AG20443 (cell line): ENCODE results near the gene PLD6.
"Not testable (repeated sequence)": the region's sequence is repeated elsewhere in the genome, so short reads cannot be mapped to it uniquely, and the experiment has no call there.

Source experiments
- DNase-seq: peaks from one replicate; pipeline ENCODE4 v3.0.0; 2012; ENCODE audit warnings: low spot score, mixed read lengths

PLD6 gene

DNA sequence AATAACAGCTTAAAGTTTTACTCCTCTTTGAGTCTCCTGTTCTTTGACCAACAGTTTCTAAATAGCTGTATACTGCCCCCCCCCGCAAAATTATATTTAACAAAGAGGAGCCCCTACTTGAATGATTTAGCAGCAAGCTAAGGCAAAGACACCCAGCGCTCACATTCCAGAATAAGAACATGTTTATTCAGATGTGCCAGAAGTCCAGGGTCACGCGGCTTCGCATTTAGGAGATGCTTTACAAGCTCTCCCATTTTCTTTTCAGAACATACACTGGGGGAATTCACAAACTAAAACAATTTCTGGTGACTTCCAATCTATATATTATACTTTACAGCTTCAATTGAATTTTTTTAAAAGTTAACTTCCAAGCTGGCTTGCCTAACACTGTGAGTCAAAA is 5.3 kb downstream of the PLD6 start:
- DNase-seq = no peak

DNA sequence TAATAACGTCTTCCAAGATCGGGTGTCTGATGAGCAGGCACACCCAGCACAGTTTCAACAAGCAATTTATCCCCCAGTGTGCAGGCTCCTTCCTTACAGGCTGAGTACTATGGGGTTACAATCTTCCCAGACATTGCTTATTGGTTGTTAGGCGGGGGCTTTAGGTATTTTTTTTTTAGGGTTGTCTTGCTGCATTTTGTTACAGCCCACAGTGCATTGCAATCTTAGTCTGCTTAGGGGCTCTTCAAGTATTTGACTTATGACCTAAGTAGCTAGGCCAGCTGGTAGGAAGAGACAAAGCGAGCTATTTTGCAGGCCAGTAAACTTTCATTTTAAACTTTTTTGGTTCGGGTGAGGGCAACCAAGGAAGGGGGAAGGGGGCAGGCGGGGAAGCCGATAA is 5.8 kb downstream of the PLD6 start:
- DNase-seq = no peak

DNA sequence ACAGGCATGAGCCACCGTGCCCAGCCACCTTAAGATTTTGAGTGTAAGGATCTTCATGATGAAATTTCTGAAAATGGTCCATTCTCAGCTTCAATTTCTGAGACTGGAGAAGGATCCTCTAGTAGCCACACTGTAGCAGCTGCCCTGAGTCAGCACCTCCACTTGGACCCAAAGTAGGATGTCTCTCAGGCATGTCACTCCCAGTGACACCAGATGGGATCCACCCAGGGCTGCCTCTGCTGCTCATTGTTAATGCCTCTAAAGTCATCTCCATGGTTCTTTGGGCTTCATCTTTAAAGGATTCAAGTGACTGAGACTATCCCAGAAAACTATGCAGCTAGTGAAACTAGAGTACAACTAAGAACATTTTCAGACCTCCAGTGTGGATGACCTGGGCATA is 7.9 kb downstream of the PLD6 start:
- DNase-seq = no peak

DNA sequence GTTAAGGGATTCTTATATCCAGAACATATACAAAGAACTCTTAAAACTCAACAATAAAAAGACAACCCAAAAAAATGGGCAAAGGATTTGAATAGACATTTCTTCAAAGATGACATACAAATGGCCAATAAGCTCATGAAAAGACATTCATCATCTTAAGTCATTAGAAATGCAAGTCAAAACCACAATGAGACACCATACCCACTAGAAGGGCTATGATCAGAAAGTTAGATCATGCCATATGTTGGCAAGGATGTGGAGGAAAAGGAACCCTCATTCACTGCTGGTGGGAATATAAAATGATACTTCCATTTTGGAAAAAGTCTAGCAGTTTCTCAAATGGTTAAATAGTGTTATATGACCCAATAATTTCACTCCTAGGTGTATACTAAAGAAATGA is 9.4 kb downstream of the PLD6 start:
- DNase-seq = no peak

DNA sequence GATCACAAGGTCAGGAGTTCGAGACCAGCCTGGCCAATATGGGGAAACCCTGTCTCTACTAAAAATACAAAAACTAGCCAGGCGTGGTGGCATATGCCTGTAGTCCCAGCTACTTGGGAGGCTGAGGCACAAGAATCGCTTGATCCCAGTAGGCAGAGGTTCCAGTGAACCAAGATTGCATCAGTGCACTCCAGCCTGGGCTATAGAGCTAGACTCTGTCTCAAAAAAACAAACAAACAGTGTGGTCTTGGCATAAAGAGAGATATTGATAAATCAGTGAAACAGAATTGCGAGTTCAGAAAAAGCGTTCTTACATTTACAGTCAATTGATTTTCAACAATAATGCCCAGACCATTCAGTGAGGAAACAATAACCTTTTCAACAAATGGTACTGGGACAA is 10.7 kb downstream of the PLD6 start:
- not testable (repeated sequence) for DNase-seq

DNA sequence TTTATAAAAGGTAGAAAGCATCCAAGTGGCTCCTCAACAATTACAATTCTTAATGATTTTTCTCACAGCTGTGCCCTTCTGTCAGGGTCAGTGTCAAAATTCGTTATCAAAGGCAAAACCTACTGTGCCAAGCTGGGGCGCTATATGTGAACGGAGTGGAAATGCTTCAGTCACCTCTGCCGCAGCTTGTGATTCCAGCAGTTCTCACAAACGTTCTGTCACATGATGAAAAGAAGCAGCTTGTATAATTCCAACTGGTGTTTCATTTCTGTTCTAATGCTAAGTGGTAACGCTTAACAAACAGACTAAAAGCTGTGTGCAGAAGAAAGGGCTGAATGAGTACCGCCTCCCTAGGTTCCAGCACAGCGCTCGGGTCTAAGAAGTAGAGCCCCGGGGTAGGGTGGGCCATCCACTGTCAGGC is 14.2 kb downstream of the PLD6 start:
- DNase-seq = no peak

DNA sequence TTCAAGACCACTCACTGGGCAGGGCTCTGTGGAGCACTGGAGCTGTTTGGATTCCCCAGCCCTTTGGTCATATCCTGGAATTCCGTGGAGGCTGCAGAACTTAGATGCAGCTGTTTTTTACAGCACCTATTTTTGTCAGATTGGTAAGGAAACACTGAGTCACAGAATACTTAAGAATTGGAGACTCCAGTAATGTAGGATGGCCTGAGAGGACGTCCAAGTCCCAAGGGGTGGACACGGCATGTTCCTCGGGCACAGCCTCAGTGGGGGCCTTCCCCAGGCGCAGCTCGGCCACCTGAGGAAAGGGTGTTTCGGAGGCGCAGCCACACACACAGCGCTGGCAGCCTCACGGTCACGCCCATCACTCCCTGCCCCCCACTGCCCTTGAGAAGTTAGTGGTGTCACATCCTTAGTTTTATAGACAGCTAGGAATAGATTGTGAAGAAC is 14.8 kb downstream of the PLD6 start:
- DNase-seq = peak; percentile 81

DNA sequence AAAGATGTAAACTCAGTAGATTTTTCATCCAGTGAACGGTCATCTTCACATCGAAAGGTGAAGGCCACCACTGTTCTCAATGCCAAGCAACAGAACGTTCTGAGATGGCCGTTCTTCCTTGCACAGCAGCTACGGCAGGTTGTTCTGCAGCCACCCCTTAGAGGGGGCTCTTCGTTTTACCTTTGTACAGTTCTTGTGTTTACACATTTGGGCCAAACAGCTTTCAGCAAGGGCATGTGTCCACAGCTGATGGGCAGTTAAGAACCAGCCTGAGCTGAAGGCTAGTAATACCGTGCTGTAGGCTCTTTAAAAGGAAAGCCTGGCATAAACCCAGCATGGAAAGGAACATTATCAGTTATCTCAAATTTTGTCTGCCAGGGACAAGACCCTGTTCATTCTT is 15.9 kb downstream of the PLD6 start:
- no peak for DNase-seq

DNA sequence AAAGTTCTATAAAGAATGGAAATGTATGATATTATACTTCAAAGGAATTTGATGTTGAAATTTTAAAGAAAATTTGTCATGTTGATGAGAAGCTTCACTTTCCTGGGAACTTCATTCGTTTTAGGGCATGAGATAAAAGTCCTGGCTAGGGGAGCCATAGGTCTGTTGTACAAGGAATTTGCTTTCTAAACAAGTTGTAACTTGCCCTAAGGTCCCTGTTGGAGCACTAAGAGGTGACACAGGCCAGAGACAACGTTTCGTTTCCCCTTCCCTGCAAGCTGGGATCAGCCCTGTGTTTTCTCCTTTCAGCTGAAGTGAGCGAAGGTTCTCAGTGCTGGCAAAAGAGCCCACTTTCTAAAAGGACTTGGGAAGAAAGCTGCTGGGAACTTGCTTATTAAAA is 16.6 kb downstream of the PLD6 start:
- no peak for DNase-seq

DNA sequence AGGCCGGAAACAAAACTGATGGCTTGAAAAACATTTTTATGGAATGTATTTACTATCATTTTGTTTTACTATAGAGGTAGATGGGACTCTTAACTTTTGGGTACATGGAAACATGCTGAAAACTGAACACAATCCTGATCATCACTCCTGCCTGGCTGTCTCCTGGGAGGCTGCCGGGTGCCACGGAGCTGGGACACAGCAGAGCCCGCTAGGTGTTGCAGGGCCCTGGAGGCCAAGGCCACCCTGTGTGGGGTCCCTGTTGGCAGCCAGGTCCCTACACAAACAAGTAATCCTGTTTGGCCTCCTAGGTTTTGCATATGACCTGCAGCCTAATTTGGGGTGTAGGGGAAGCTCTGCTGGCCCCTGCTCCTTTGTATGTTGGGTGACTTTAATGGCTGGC is 17.5 kb downstream of the PLD6 start:
- DNase-seq = no peak

DNA sequence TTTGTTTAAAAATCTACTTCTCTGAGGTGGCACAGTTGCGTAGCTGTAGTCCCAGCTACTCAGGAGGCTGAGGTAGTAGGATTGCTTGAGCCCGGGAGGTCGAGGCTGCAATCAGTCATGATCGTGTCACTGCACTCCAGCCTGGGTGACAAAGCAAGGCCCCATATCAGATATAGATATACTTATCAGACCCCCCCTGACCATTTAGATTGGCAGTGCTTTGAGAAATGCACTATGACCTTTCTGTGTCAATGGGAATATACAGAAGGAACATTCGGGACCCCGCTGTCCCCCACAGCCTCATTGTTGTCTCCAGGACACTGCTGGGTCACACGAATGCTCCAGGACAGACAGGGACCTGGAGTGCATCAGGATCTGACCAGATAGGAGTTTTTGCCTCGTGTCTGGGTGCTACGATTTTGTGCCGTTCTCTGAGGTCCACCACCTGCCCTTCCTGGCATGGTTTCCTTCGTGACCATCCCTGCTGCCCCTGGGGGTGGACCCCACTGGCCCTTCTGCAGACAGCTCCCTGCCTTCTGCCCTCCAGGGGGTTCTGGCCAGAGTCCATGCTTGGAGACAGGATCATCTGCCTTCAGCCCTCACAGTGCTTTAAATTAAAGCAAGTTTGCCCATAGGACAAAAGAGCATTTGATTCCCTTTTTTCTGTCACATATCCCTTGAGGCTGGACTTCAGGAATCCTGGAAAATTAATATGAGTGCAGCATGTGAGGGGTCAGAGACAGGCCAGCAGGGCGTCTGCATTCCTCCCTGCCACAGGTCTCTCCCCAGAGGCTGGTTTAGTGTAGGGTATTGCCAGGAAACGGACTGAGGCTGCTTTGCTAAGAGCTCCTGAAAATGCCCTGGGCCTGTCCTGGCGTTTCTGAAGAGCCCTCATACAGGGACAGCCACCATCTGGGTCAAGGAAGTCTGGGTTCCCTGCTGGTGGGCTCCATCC is 19.3 kb downstream of the PLD6 start:
- no peak for DNase-seq

DNA sequence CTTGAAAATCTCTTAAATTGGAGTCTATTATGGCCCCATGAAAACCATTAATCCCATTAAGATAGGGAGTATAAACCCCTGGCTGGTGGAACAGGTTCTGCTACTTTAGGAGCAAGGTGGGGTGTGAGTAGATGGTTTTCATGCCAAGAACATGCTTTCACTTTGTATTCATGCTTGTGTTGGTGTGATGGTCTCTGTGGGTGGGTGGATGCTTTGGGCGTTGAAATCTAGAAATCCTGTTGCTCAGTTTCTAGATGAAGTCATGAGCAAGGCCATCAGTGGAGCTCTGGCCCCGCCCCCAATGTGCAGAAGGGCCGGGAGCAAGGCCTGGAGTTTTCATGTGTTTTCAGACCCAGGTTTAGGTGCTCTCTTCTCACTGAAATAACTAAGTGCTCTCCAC is 20.1 kb downstream of the PLD6 start:
- DNase-seq = no peak

DNA sequence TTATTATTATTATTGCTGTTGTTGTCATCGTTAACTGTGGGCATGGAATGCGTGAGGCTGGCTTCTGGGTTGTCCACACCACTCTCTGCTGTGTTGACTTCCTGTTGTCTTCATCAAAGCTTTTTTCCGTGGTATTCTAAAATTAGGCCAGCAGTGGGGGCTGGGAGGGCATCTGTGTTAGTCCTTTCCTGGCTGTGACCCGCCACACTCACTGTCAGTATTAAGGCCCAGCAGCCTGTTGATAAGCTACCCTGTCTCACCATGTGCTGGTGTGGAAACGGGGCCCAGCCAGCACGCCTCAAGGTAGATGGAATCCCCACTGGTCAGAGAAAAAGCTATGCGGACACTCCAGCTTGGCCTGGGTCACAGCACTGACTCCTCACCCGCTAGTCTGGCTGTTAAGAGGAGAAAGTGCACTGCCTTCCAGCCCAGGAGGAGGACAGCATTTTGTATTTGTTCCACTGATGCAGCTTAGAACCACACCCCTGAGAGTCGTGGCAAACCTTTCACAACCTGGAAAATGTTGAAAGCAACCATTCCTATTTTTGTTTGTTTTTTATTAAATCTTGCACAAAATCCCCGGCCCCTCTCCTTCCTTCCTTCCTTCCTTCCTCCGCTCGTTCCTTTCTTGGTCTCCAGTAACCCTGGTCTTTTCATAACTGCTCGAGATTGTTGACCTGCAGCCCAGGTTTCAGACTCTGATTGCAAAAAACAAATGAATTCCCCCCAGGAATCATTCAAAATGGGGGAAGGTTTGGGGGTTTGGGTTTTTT is 21.0 kb downstream of the PLD6 start:
- DNase-seq = not testable (repeated sequence)

DNA sequence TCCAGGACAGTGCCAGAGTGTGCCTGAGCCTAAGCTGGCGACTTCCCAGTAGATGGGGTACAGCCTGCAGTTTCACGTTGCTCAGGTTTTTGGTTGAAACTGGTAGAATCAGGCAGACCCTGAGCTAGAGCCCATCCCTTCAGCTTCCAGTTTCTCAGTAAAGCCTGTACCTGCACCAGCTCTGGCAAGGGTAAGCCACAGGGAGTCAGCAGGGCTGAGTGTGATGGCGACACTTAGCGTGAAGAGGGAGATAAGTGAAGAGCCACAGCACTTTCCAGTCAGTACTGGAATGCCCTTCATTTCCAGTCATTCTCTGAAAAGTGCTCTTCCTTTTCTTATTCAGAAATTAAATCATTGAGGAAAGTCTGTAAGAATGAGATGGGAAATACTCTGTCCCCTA is 22.4 kb downstream of the PLD6 start:
- no peak for DNase-seq

DNA sequence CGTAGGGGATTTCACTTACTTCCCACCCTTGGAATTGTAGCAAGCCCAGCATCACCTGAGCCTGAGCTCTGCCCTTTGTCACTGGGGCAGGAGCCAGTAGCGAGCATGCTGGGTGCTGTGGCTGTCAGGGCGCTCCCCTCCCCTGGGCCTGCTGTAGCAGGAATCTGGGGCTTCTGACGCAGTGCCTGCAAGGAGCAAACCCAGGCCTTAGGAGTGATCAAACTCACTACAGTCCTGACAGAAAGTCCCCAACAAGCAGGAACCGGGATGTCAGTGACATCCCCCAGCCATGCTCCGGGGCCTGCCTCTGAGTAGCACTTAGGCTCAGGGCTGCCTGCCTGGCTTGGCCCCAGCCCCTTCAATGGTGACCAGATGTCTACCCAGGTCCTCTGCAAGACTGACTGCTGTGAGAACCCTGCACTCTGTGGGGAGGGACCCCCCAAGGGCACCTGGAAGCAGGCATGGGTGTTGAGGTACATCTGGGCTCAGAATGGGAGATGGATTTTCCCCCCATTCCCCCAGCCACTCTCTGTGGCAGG is 23.5 kb downstream of the PLD6 start:
- DNase-seq = no peak

DNA sequence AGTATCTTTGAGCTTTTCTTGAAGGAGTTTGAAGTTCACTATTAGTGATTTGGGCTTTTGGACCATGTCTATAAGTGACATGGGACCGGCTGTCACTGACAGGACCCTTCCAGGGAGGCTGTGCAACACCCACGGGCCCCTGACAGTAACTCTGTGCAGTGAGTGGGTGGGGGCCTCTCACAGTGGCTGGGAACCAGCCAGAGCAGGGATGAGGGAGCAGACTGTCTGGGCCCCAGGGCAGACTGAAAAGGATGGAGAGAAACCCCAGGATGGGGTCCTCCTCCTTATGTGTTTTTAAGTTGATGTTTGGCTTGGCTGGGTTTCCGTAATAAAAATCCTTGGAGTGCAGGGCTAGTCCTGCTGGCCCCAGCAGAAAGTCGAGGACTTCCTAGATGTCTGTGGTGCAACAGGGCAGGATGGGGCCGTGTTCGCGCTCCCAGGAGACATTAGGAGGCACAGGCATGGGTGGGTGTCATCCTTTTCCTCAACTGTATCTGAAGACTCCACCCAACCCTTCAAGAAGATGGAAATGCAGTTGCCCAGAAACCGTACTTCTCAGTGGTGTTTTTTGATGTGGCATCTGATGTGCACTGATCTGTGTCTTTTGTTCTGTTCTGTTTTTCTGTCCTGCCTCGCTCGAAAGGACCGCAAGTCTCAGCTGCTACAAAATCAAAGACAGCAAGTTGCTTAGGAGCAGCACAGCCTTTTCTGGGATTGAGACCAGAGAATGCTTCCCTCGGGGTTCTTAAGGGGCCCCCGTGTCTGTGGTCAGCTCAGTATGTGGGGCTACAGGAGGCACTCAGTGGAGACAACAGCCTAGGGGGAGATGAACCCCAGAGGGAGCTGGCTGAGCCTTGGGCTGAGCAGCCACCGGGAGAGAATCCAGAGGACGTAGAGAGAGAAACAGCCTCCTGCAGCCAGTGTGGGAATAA is 24.2 kb downstream of the PLD6 start:
- DNase-seq = no peak

DNA sequence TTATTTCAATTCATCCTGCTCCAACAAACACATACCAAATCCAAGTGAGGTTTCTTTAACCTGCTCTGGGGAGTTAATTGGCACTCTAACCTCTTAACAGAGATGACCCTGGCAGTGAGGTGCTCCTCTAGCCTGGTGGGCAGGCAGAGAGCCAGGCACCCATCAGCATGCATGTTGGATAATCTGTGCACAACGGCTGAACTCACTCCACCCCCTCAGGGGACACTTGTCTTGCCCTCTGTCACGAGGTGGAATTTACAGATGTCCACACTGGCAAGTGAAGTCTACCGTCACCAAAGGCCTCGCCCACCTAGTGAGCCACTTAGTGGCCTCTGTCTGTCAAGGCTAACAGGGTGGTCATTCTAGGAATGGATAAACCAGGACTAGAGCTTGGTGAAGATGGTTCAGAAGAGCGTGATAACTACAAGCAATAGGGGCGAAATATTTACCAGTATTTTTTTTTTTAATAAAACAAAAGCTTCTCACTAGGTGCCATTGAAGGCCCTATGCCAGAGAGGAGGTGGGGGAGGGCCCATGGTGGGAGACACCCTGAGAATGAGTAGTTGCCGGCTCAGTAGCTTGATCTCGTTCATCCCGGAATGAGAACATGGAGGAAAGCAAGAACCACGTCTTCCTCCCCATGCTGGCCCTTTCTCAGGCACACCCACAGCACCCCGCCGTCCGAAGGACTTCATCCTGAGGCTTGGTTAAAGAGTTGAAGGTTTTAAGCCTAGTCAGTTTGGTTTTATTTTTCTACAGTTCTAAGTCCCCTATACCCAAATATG is 25.2 kb downstream of the PLD6 start:
- no peak for DNase-seq

DNA sequence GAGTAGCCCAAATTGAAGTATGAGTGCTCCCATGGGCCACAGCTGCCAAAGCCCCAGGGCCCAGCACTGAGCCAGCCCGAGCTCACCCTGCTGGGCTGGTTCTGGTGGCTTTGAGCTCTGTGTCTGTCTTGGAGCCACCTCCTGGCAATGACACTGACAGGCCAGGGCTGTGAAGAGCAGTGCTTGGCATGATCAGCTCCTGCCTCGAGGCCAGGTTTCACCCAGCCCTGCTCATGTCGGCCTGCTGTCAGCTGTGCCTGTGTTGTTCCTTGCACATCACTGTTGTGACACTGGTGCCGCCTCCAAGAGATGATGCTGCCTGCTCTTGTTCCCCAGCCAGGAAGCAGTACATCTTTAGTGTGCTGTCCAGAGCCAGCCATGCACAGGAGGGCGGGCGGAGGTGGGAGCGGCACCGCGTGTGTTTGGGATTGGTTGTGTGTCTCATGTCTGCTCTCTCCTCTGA is 26.0 kb downstream of the PLD6 start:
- no peak for DNase-seq

DNA sequence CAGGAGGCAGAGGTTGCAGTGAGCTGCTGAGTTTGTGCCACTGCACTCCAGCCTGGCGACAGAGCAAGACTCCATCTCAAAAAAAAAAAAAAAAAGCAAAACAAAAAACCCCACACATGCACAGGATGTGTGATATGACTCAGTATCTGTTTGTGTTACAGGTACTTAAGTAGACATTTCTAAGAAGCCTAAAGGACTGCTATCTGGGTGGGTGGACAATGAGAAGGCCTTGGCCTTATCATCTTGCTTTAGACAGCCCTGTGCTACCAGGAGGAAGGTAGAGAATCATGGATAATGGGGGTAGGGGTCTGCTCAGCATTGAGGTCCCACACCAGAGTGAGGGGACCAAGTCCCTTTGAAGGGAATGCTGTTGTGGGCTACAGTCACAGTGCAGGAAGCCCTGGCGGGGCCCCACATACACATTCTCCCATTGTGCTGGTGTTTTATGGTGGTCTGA is 26.7 kb downstream of the PLD6 start:
- no peak for DNase-seq

DNA sequence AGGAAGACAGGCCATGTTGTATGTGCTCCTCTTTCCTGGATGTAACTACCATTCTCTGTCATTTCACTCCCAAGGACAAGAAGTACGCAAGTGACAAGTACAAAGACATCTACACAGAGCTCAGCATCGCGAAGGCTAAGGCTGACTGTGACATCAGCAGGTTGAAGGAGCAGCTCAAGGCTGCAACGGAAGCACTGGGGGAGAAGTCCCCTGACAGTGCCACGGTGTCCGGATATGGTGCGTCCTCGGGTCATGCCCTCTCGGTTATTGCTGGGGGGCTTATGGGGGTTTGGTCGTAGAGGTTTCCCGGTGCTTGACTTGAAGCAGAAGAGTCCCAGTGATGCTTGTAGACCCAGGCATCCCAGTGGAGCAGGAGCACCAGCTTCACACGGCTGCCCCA is 29.0 kb downstream of the PLD6 start:
- DNase-seq = no peak

DNA sequence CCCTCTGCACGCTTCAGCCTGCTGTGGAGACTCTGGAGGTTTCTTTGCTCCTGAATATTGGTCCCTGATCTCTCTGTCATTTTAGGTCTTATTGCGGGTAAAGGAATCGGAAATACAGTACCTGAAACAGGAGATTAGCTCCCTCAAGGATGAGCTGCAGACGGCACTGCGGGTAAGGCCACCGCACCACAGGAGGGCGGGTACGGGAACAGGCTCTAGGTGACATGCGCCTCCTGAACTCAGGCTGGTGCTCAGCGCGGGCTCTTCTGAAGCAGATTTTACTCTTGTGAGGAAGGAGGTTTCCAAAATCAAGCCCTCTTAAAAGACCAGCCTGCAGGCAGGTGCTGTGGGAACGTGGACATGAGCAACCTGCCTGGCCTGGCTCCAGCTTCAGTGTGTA is 29.8 kb downstream of the PLD6 start:
- no peak for DNase-seq
